Measurements from ENCODE around the gene SHC2. TPM values are rescaled to one million over a fixed set of nuclear protein-coding genes. Genes with fewer than 3 reads are reported as not detected.

Gene SHC2
- total and polyA plus RNA-seq, 2 of the 8 experiments (the other 6 are each of a cell fraction or from before 2014, with no cell fraction given), result 4.4 to 7.3 TPM

DNA sequence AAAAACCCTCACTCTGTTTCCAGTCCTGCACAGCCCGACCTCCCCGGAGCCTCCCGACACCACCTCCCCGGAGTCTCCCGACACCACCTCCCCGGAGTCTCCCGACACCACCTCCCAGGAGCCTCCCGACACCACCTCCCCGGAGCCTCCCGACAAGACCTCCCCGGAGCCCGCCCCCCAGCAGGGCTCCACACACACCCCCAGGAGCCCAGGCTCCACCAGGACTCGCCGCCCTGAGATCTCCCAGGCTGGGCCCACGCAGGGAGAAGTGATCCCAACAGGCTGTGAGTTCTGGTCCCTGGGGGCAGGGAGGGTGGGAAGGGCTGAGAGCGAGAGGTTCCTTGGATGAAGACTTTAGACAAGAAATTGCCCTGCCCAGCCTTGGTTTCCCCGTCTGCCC lies 40.8 kb upstream of the SHC2 start:
- peaks cover 0 to 7% of the 10 kb centered on the region in 2 experiments for H4K20me1 ChIP-seq (replicated peaks in 1 of 2; ENCODE audit: control insufficient read depth in 1 of 2, insufficient read depth in 2 of 2, low read length in 2 of 2)
- no peaks in the 10 kb centered on the region for H3K79me1 ChIP-seq (ENCODE audit: low read depth, low read length)
- 89% methylated on average over 9 of the region's 17 CpGs; no CpG with 5 or more reads in 1 of the 2 experiments for WGBS, 2 experiments (ENCODE audit: extremely low coverage in 1 of 2, insufficient coverage in 1 of 2, insufficient read length in 1 of 2, insufficient replicate concordance in 2 of 2, low coverage in 1 of 2, low lambda C conversion rate in 2 of 2, missing lambda C conversion rate in 1 of 2)
- H2BK5ac ChIP-seq (ENCODE audit: low read depth, low read length), result no peak overlapping the region
- H2AK5ac ChIP-seq (ENCODE audit: low read depth, low read length), result no peak overlapping the region
- CTCF ChIA-PET (ENCODE audit: partially characterized antibody), result no interaction called here
- H3K18ac ChIP-seq (ENCODE audit: extremely low read depth, low read length), result no peak overlapping the region
- H3K27me3 ChIP-seq (replicated peaks in 1 of 4; ENCODE audit: control insufficient read depth in 3 of 4, extremely low read depth in 1 of 4, insufficient read depth in 3 of 4, low read length in 3 of 4), result peaks cover 19 to 26% (median 22%) of the 10 kb centered on the region in 4 experiments
- no peak overlapping the region for H2BK12ac ChIP-seq (ENCODE audit: low read depth, low read length)
- no peak overlapping the region for H2BK15ac ChIP-seq (ENCODE audit: low read length)
- H2AFZ ChIP-seq (ENCODE audit: low read length), result no peak overlapping the region
- H3K23ac ChIP-seq (ENCODE audit: insufficient read length), result no peak overlapping the region
- H3K9ac ChIP-seq (replicated peaks in 1 of 4; ENCODE audit: extremely low read depth in 1 of 4, low read depth in 3 of 4, low read length in 3 of 4), result no peak overlapping the region
- no peak overlapping the region for H3K4me3 ChIP-seq (ENCODE audit: extremely low read depth in 1 of 4, insufficient read depth in 2 of 4, low read depth in 3 of 4, low read length in 4 of 4)
- H4K5ac ChIP-seq (ENCODE audit: insufficient read length, low read depth, low read length), result no peak overlapping the region
- no peak for DNase-seq (ENCODE audit: low read depth in 1 of 2, low spot score in 2 of 2)
- no peak overlapping the region for H4K91ac ChIP-seq (replicated peaks; ENCODE audit: insufficient read length, low read length)
- H3K56ac ChIP-seq (replicated peaks; ENCODE audit: insufficient read length, low read depth, low read length), result no peak overlapping the region
- no peak overlapping the region for H2BK120ac ChIP-seq (replicated peaks; ENCODE audit: low read depth, low read length)
- H3K4ac ChIP-seq (replicated peaks; ENCODE audit: insufficient read length, low read depth, low read length), result no peak overlapping the region
- peaks cover 0 to 3% (median 0%) of the 10 kb centered on the region in 4 experiments; a peak in 1 of 8 replicates for H3K36me3 ChIP-seq (ENCODE audit: control insufficient read depth in 2 of 4, insufficient read depth in 4 of 4, low read length in 3 of 4)
- H4K8ac ChIP-seq (ENCODE audit: extremely low read depth, insufficient read depth, low read length), result no peak overlapping the region
- no peak overlapping the region for H3K14ac ChIP-seq (ENCODE audit: insufficient read length)
- H3K27ac ChIP-seq (ENCODE audit: low read depth, low read length), result no peak overlapping the region
- peaks cover 10% of the 10 kb centered on the region; the same call in 1 of the 2 replicates for H3K23me2 ChIP-seq (ENCODE audit: low read depth, low read length)
- no peak for FAIRE-seq
- H2BK20ac ChIP-seq (ENCODE audit: low read length), result no peak overlapping the region
- no peaks in the 10 kb centered on the region for H3K9me3 ChIP-seq (ENCODE audit: insufficient read depth in 2 of 2, low read depth in 1 of 2, low read length in 1 of 2)
- H3K79me2 ChIP-seq (ENCODE audit: control insufficient read depth in 1 of 2, insufficient read depth in 2 of 2, low read length in 2 of 2), result no peaks in the 10 kb centered on the region
- no peak overlapping the region for H3K4me2 ChIP-seq (ENCODE audit: insufficient read depth in 1 of 2, low read depth in 2 of 2, low read length in 2 of 2)
- POLR2A ChIA-PET (ENCODE audit: partially characterized antibody), result no interaction called here
- H3K4me1 ChIP-seq (replicated peaks in 1 of 4; ENCODE audit: control insufficient read depth in 3 of 4, insufficient read depth in 4 of 4, low read length in 3 of 4), result peaks cover 0 to 9% (median 6%) of the 10 kb centered on the region in 4 experiments; a peak in 5 of 7 replicates
- TF ChIP-seq BACH1 (IDR thresholded peaks at IDR 0.05; ENCODE audit: low read length) (no peak), SAP30 (IDR thresholded peaks at IDR 0.05; ENCODE audit: insufficient read depth, insufficient replicate concordance, low read length) (no peak), EGR1 (IDR thresholded peaks at IDR 0.05; ENCODE audit: borderline replicate concordance, low read depth, low read length) (no peak), CEBPB (IDR thresholded peaks at IDR 0.05; ENCODE audit: low read depth, low read length) (no peak), TBP (IDR thresholded peaks at IDR 0.05; ENCODE audit: low read depth, low read length) (no peak), SP2 (IDR thresholded peaks at IDR 0.05; ENCODE audit: low read length) (no peak), RNF2 (IDR thresholded peaks at IDR 0.05; ENCODE audit: borderline replicate concordance, low read depth, low read length, missing control alignments, poor library complexity, severe bottlenecking) (no peak), E2F6 (IDR thresholded peaks at IDR 0.05) (no peak)
- TF ChIP-seq, protein P1, sequence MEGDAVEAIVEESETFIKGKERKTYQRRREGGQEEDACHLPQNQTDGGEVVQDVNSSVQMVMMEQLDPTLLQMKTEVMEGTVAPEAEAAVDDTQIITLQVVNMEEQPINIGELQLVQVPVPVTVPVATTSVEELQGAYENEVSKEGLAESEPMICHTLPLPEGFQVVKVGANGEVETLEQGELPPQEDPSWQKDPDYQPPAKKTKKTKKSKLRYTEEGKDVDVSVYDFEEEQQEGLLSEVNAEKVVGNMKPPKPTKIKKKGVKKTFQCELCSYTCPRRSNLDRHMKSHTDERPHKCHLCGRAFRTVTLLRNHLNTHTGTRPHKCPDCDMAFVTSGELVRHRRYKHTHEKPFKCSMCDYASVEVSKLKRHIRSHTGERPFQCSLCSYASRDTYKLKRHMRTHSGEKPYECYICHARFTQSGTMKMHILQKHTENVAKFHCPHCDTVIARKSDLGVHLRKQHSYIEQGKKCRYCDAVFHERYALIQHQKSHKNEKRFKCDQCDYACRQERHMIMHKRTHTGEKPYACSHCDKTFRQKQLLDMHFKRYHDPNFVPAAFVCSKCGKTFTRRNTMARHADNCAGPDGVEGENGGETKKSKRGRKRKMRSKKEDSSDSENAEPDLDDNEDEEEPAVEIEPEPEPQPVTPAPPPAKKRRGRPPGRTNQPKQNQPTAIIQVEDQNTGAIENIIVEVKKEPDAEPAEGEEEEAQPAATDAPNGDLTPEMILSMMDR (IDR thresholded peaks at IDR 0.05; ENCODE audit: control extremely low read depth in 1 of 3, insufficient read depth in 1 of 3, low read depth in 1 of 3, low read length in 3 of 3), result no peak
- TF ChIP-seq, protein P2, sequence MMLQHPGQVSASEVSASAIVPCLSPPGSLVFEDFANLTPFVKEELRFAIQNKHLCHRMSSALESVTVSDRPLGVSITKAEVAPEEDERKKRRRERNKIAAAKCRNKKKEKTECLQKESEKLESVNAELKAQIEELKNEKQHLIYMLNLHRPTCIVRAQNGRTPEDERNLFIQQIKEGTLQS (IDR thresholded peaks at IDR 0.05; ENCODE audit: insufficient read depth, low read depth, low read length), result no peak

Data from H1 (cell line).